AG04450 (cell line): ENCODE results near the gene WDR27. TPM values are rescaled to one million over a fixed set of nuclear protein-coding genes. Genes with fewer than 3 reads are reported as not detected.

Source experiments
- CTCF ChIA-PET: fragments of 300-600, 350-600 bp; formaldehyde crosslinking; extraction: SDS; loops from one replicate; lab custom pipeline; 2022; ENCODE audit warnings: antibody characterized with exemption, inconsistent platforms; lab: Charles Lee
- POLR2A ChIA-PET: fragments of 350-600 bp; formaldehyde crosslinking; extraction: SDS; loops from one replicate; lab custom pipeline; 2021; ENCODE audit warnings: antibody characterized with exemption, inconsistent platforms; lab: Yijun Ruan, JAX
- DNase-seq: peaks from one replicate; pipeline ENCODE4 v3.0.0-alpha.2; 2011; ENCODE audit warnings: low read depth, low spot score
- H3K27ac ChIP-seq: one replicate; pipeline ENCODE4 v1.5.1; 2012; ENCODE audit warnings: low read depth, low read length, control low read depth
- H3K27me3 ChIP-seq: one replicate; pipeline ENCODE4 v1.6.0; 2012; ENCODE audit warnings: low read length; ENCODE audit not compliant: control insufficient read depth, insufficient read depth
- H3K4me3 ChIP-seq: 2 replicates; pipeline ENCODE4 v1.5.1; 2011; ENCODE audit warnings: mild to moderate bottlenecking, low read depth, low read length, control low read depth
- H3K9me3 ChIP-seq: 2 replicates; pipeline ENCODE4 v1.5.1; 2012; ENCODE audit warnings: low read length; ENCODE audit not compliant: control insufficient read depth, insufficient read depth
- CTCF ChIP-seq: IDR thresholded peaks from 2 replicates; pipeline ENCODE4 v1.5.1; 2011; ENCODE audit warnings: low read depth, low read length, control low read depth, inconsistent platforms
- polyA plus RNA-seq: library from polyadenylated mRNA; depleted of rRNA; stranded (reverse); fragments of >200 nt; gene quantifications from 2 replicates; pipeline ENCODE4 v1.2.3, GENCODE V29; 2011

The WDR27 gene
- polyA plus RNA-seq, 1 experiment, result 20.5 TPM

- no peak overlapping the region for H3K4me3 ChIP-seq
- H3K27ac ChIP-seq, result no peak overlapping the region
- POLR2A ChIA-PET, result interaction anchor here (0.6 kb wide), 1 partner anchor 120 kb away, joined by 7 read pairs; no protein-coding TSS in a partner anchor
- no peak for DNase-seq
- H3K27me3 ChIP-seq, result peaks cover 5% of the 10 kb centered on the region
- TF ChIP-seq CTCF, result no peak
- H3K9me3 ChIP-seq, result no peaks in the 10 kb centered on the region
- CTCF ChIA-PET, result no interaction called here
Observed at GRCh38 chr6:169738976-169739529, 37.2 kb upstream of the WDR27 start.

- H3K27ac ChIP-seq, result no peak overlapping the region
- no peaks in the 10 kb centered on the region for H3K9me3 ChIP-seq
- no peak for TF ChIP-seq CTCF
- ChIA-PET POLR2A (interaction anchor here (0.6 kb wide), 1 partner anchor 120 kb away, joined by 7 read pairs; no protein-coding TSS in a partner anchor), CTCF (no interaction called here)
- H3K27me3 ChIP-seq, result peaks cover 5% of the 10 kb centered on the region
- no peak for DNase-seq
- H3K4me3 ChIP-seq, result no peak overlapping the region
Observed at GRCh38 chr6:169738204-169738975, 36.6 kb upstream of the WDR27 start.

GRCh38 chr6:169729961-169730360 is 28.1 kb upstream of the WDR27 start:
- DNase-seq, result no peak
- ChIA-PET POLR2A (no interaction called here), CTCF (interaction anchor here (0.7 kb wide), 1 partner anchor 479 kb away, joined by 18 read pairs; no protein-coding TSS in a partner anchor)
- H3K9me3 ChIP-seq, result no peaks in the 10 kb centered on the region; the same call in 1 of the 2 replicates
- no peaks in the 10 kb centered on the region for H3K27me3 ChIP-seq
- no peak for TF ChIP-seq CTCF
- no peak overlapping the region for H3K4me3 ChIP-seq
- H3K27ac ChIP-seq, result no peak overlapping the region

GRCh38 chr6:169726963-169727362 is 25.1 kb upstream of the WDR27 start:
- H3K27me3 ChIP-seq, result no peaks in the 10 kb centered on the region
- POLR2A ChIA-PET, result no interaction called here

More at GRCh38 chr6:169726963-169727362, 25.1 kb upstream of the WDR27 start:
- no peak for DNase-seq
- Histone ChIP-seq H3K27ac (no peak overlapping the region), H3K9me3 (no peaks in the 10 kb centered on the region; the same call in 1 of the 2 replicates), H3K4me3 (no peak overlapping the region)
- CTCF ChIA-PET, result interaction anchor here (1.8 kb wide), 1 partner anchor 105 kb away, joined by 5 read pairs; no protein-coding TSS in a partner anchor
- no peak for TF ChIP-seq CTCF
